ENCODE measurements around the gene VEPH1. TPM values are rescaled to one million over a fixed set of nuclear protein-coding genes. Genes with fewer than 3 reads are reported as not detected.
A peak's percentile ranks its signal among the peaks of the same experiment; 100 is the strongest.

Gene VEPH1
- total RNA-seq, 1 donor = 23.2 TPM

DNA sequence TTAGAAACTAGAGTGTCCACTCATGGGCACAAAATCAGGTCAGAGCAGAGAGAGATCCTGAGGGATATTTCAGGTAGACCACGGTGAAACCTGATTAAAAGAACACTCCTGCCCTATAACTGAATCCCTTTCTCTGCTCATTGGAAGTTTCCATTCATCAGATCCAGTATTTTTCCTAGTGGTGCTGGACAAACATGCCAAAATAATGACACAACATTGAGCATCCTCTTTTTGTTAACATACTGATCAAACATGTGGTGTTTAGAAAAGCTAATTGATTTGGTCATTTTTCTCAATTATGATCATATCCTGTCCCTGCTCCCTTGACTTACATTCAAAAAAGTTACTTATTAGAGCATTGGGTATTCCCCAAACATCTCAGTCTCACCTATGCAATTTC lies 39.4 kb downstream of the VEPH1 start:
- DNase-seq (ENCODE audit: insufficient read length, low spot score, missing footprints) = peak; percentile 30
- Histone ChIP-seq H3K4me2 (ENCODE audit: insufficient read depth, low read length) (no peak overlapping the region), H4K20me1 (ENCODE audit: insufficient read depth, low read length) (no peaks in the 10 kb centered on the region), H3K36me3 (ENCODE audit: insufficient read depth, low read length) (peaks cover 40% of the 10 kb centered on the region), H3K9me3 (ENCODE audit: low read depth, low read length) (no peaks in the 10 kb centered on the region), H3K79me2 (ENCODE audit: insufficient read depth, low read length) (peaks cover 18% of the 10 kb centered on the region), H3K27me3 (ENCODE audit: insufficient read depth, low read length) (no peaks in the 10 kb centered on the region), H3K27ac (ENCODE audit: low read depth, low read length) (no peak overlapping the region), H2AFZ (ENCODE audit: low read length) (no peak overlapping the region), H3K4me1 (ENCODE audit: insufficient read depth, low read length) (peaks cover 44% of the 10 kb centered on the region), H3K4me3 (ENCODE audit: insufficient read depth, low read length) (no peak overlapping the region)
- TF ChIP-seq, protein P1, sequence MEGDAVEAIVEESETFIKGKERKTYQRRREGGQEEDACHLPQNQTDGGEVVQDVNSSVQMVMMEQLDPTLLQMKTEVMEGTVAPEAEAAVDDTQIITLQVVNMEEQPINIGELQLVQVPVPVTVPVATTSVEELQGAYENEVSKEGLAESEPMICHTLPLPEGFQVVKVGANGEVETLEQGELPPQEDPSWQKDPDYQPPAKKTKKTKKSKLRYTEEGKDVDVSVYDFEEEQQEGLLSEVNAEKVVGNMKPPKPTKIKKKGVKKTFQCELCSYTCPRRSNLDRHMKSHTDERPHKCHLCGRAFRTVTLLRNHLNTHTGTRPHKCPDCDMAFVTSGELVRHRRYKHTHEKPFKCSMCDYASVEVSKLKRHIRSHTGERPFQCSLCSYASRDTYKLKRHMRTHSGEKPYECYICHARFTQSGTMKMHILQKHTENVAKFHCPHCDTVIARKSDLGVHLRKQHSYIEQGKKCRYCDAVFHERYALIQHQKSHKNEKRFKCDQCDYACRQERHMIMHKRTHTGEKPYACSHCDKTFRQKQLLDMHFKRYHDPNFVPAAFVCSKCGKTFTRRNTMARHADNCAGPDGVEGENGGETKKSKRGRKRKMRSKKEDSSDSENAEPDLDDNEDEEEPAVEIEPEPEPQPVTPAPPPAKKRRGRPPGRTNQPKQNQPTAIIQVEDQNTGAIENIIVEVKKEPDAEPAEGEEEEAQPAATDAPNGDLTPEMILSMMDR (IDR thresholded peaks at IDR 0.05; ENCODE audit: extremely low read depth, low read depth, low read length) = no peak

DNA sequence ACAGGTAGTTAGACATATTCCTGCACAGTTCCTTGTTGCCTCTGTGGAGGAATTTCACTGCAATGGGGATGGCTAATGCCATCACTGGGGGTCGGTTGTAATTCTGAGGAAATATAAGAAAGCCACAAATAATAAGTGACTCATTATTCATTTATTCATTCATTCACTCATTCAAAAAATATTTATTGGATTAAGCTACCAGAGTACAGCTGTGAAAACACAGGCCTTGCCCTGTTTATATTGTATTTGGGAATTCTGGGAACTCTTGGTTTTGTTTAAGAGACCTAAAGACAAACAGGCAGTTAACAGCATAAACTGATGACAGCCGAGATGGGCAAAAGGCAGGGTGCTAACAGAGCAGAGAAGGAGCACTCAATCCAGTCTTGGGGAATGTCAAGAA lies 43.0 kb downstream of the VEPH1 start:
- H3K4me3 ChIP-seq (ENCODE audit: insufficient read depth, low read length) = no peak overlapping the region
- no peaks in the 10 kb centered on the region for H4K20me1 ChIP-seq (ENCODE audit: insufficient read depth, low read length)
- no peaks in the 10 kb centered on the region for H3K9me3 ChIP-seq (ENCODE audit: low read depth, low read length)
- H3K36me3 ChIP-seq (ENCODE audit: insufficient read depth, low read length) = peaks cover 27% of the 10 kb centered on the region
- H3K4me2 ChIP-seq (ENCODE audit: insufficient read depth, low read length) = no peak overlapping the region
- H3K4me1 ChIP-seq (ENCODE audit: insufficient read depth, low read length) = peaks cover 29% of the 10 kb centered on the region
- H3K27me3 ChIP-seq (ENCODE audit: insufficient read depth, low read length) = no peaks in the 10 kb centered on the region
- peaks cover 9% of the 10 kb centered on the region for H3K79me2 ChIP-seq (ENCODE audit: insufficient read depth, low read length)
- peak overlapping the region; percentile 36 for H3K27ac ChIP-seq (ENCODE audit: low read depth, low read length)
- no peak overlapping the region for H2AFZ ChIP-seq (ENCODE audit: low read length)
- TF ChIP-seq, protein P1 (IDR thresholded peaks at IDR 0.05; ENCODE audit: extremely low read depth, low read depth, low read length) = no peak
- no peak for DNase-seq (ENCODE audit: insufficient read length, low spot score, missing footprints)

DNA sequence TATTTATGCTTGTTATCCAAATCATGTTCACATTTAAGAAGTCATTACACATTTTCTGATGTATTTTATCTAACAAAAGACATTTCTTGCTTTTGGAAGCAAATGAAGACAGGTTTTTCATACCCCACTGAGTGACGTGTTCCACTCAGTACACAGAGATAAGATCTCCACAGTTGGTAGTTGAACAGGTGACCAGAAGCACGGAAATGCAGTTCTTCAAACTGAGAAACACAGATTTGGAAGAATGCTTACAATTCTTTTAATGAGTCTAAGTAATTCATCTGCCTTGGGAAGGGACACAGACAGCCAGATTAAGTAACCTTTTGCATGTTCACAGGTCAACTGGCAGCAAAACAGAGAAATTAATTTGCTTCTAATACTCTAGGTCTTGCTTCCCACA lies 43.5 kb downstream of the VEPH1 start:
- H3K27me3 ChIP-seq (ENCODE audit: insufficient read depth, low read length) = no peaks in the 10 kb centered on the region

DNA sequence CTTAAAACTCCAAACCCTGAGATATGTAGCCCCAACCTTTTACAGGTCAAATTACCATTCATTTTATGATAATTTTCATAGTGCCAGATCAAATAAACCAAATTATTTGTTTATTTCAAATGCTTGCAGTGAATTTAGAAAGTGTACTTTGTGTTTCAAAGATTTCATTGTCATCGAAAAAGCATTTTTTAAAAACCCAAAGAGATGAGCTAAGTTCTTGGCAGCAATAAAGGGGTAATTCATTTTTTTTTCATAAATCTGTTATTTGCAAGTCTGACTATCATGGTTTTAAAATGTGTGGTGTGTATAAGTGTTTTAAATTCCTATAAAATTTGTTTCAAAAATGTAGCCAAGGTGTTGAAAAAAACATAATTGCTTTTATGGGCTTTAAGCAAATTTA lies 49.4 kb downstream of the VEPH1 start:
- H4K20me1 ChIP-seq (ENCODE audit: insufficient read depth, low read length) = no peaks in the 10 kb centered on the region
- no peaks in the 10 kb centered on the region for H3K9me3 ChIP-seq (ENCODE audit: low read depth, low read length)
- no peak overlapping the region for H2AFZ ChIP-seq (ENCODE audit: low read length)
- H3K27ac ChIP-seq (ENCODE audit: low read depth, low read length) = no peak overlapping the region
- H3K4me1 ChIP-seq (ENCODE audit: insufficient read depth, low read length) = peaks cover 3% of the 10 kb centered on the region
- H3K4me2 ChIP-seq (ENCODE audit: insufficient read depth, low read length) = no peak overlapping the region
- TF ChIP-seq, protein P1 (IDR thresholded peaks at IDR 0.05; ENCODE audit: extremely low read depth, low read depth, low read length) = no peak
- H3K27me3 ChIP-seq (ENCODE audit: insufficient read depth, low read length) = no peaks in the 10 kb centered on the region
- H3K4me3 ChIP-seq (ENCODE audit: insufficient read depth, low read length) = no peak overlapping the region
- no peak for DNase-seq (ENCODE audit: insufficient read length, low spot score, missing footprints)
- H3K79me2 ChIP-seq (ENCODE audit: insufficient read depth, low read length) = no peaks in the 10 kb centered on the region
- peaks cover 12% of the 10 kb centered on the region for H3K36me3 ChIP-seq (ENCODE audit: insufficient read depth, low read length)

More for the DNA sequence above, 43.5 kb downstream of the VEPH1 start:
- TF ChIP-seq, protein P1 (IDR thresholded peaks at IDR 0.05; ENCODE audit: extremely low read depth, low read depth, low read length) = no peak
- Histone ChIP-seq H3K36me3 (ENCODE audit: insufficient read depth, low read length) (peaks cover 27% of the 10 kb centered on the region), H2AFZ (ENCODE audit: low read length) (no peak overlapping the region), H3K79me2 (ENCODE audit: insufficient read depth, low read length) (peaks cover 9% of the 10 kb centered on the region), H3K27ac (ENCODE audit: low read depth, low read length) (no peak overlapping the region), H4K20me1 (ENCODE audit: insufficient read depth, low read length) (no peaks in the 10 kb centered on the region), H3K4me3 (ENCODE audit: insufficient read depth, low read length) (no peak overlapping the region), H3K9me3 (ENCODE audit: low read depth, low read length) (no peaks in the 10 kb centered on the region), H3K4me2 (ENCODE audit: insufficient read depth, low read length) (no peak overlapping the region), H3K4me1 (ENCODE audit: insufficient read depth, low read length) (peaks cover 29% of the 10 kb centered on the region)
- no peak for DNase-seq (ENCODE audit: insufficient read length, low spot score, missing footprints)
